HEK293T (cell line): ENCODE data around the gene MGAT5.

Experiments used
- ELF4 ChIP-seq: fragments of 450-650 bp; IDR thresholded peaks from 2 replicates; pipeline ENCODE4 v1.6.1; 2017; ENCODE audit warnings: antibody characterized with exemption
- FOXM1 ChIP-seq: fragments of 450-650 bp; IDR thresholded peaks from 2 replicates; pipeline ENCODE4 v1.6.1; 2017; ENCODE audit warnings: mild to moderate bottlenecking, borderline replicate concordance
- SP1 ChIP-seq: fragments of 450-650 bp; IDR thresholded peaks from 2 replicates; pipeline ENCODE4 v1.6.1; 2017
- SUZ12 ChIP-seq: fragments of 450-650 bp; IDR thresholded peaks from 2 replicates; pipeline ENCODE4 v1.6.1; 2016; ENCODE audit warnings: mild to moderate bottlenecking
- ZNF384 ChIP-seq: fragments of 450-650 bp; IDR thresholded peaks from 2 replicates; pipeline ENCODE4 v1.6.1; 2016

GRCh38 chr2:134230885-134231284, 23.0 kb upstream of the MGAT5 start:
- TF ChIP-seq SP1 (no peak), FOXM1 (no peak), SUZ12 (no peak), ZNF384 (no peak), ELF4 (no peak)
